GM15510 (cell line): ENCODE measurements around the gene GPX4.

Experiments
- POLR2A ChIP-seq: IDR thresholded peaks from 3 replicates; pipeline ENCODE4 v1.6.1; 2011; ENCODE audit warnings: borderline replicate concordance; ENCODE audit not compliant: insufficient read length; ENCODE audit errors: extremely low read depth

The GPX4 gene

DNA sequence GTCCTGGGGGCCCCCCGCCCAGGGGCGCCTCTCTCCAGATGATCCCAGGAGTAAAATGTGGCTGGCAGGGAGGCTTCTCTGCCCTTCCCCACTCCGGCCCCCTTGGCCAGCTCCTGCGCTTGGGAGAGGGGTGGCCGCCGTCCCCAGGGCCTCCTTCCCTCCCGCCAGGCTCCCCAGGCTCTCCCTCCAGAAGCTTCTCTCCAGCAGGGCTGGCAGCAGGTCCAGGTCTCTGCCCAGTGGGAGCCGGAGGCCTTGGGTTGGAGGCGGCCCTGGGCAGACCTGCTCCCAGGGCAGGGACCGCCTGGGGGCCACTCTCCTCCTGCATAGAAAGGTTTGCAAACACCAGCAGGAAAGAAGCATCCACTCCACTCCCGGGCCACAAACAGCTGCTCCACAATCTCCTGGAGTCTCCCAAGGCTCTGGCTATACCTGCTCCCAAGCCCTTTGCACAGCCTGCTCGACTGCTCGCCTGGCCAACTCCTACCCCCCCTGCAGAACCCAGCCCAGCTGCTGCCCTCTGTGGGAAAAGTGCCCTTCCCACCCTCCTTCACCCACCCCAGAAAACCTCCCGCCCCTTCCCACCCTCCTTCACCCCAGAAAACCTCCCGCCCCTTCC, 44.2 kb downstream of the GPX4 start:
- no peak for TF ChIP-seq POLR2A

DNA sequence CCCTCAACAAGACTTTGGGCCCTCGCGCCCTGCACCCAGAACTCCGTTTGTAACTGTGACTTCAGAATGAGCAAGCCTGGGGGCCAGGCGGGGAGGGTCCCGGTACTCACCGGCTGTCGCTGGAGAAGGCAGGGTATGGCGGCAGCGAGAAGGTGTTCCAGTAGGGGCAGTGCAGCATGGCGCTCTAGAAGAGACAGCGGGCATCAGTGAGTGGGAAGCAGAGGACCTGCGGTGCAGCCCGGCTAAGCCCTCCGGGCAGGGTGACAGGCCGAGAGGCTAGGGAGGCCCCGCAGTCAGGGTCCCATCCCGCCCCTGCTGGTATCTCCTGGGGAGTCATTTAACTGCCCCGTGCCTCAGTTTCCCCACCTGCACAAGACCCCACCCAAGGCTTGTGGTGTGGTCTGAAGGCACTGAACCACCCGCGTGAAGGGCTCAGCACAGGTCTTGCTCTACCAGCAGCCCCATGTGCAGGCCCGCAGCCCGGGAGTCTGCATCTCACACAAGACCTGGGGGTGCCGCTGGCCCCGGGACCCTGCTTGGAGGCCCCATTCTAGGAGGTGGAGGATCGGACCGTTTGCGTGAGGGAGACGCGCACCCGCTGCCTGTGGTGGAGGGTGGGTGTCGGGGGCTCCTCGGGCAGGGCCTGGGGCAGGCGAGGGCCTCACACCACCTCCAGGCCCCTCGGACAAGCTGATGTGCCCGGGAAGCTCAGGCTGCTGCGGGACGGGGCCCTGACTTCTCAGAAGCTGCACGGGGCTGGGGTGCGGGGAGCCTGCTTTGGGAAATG, 45.7 kb downstream of the GPX4 start:
- no peak for TF ChIP-seq POLR2A

DNA sequence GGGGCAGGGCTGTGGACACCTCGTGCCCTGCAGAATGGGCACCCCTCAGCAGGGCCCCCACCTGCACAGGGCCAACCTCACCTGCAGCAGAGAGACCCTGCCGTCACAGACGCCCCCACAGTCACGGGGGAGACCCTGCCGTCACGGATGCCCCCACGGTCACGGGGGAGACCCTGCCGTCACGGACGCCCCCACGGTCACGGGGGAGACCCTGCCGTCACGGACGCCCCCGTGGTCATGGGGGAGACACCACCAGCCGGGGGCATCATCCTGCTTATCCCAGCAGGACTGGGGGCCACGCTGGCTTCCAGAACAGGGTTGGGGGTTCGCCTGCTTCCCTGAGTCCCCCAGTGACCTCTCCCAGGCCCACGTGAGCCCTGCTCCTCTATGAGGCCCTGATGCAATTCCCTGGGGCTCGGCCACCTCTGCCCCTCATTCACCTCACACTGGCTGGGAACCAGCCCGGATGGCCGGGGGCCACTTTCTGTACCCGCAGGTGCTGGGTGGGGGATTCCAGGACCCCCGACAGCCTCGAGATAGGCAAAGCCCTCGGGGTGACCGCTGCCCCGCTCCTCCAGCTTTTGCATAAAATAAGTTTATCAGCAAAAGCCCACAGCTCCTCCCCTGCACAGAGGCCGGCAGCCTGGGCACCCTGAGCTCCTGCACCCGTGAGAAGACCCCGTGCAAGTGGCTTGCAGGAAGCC, 46.7 kb downstream of the GPX4 start:
- no peak for TF ChIP-seq POLR2A

DNA sequence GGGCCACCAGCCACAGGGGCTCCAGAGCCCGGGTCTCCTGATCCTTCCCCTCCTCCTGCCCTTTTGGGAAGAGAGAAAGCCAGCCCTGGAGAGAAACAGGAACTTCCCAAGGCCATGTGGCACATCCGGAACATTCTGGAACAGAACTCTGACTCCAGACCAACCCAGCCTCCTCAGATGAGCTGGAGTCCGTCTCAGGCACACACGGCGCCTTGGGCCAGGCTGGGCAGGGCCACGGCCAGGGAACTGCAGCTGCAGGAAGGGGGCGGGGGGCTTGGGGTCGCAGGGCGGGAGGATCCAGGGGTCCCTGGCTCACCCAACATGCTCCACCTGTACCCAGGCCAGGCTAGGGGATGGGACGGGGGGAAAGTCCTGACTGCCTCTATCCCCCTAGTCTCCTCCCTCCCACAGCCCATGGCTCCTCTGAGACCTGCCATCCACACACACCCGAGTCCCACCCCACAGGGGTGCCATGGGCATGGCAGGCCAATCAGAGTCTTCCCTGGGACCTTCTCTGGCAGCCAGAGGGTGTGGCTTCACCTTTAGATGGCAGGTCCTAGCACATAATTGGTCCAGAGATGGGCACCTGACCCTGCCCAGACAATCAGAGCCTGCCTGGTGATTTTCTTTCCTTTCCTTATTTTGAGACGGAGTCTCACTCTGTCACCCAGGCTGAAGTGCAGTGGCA, 47.4 kb downstream of the GPX4 start:
- no peak for TF ChIP-seq POLR2A

DNA sequence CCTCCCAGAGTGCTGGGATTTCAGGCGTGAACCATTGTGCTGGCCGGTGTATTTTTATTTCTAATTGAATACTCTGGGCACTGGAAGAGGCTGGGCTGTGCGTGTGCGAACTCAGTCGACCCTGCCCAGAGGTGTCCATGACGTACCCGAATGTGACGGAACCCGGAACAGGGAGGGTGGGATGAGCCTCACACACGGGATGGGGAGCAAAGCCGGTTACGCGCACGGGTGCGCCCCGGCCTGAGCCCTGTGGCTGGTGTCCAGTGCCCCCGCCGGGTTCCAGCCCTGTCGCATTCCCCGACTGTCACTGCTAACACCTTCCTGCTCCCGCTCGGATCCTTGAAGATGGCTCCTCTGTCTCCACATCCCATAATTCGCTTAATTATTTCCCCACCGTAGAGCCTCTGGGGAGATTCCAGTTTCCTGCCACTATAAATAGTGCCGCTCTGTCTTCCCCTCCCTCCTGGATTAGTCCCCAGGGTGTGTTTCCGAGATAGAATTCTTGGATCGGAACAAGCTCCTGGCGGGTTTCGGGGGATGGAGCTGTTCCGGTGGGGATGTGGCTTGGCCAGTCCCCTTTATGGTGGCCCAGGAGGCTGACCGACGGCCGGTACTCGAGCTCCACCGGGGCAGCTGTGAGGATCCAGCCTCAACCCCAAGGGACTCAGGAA, 48.3 kb downstream of the GPX4 start:
- no peak for TF ChIP-seq POLR2A

DNA sequence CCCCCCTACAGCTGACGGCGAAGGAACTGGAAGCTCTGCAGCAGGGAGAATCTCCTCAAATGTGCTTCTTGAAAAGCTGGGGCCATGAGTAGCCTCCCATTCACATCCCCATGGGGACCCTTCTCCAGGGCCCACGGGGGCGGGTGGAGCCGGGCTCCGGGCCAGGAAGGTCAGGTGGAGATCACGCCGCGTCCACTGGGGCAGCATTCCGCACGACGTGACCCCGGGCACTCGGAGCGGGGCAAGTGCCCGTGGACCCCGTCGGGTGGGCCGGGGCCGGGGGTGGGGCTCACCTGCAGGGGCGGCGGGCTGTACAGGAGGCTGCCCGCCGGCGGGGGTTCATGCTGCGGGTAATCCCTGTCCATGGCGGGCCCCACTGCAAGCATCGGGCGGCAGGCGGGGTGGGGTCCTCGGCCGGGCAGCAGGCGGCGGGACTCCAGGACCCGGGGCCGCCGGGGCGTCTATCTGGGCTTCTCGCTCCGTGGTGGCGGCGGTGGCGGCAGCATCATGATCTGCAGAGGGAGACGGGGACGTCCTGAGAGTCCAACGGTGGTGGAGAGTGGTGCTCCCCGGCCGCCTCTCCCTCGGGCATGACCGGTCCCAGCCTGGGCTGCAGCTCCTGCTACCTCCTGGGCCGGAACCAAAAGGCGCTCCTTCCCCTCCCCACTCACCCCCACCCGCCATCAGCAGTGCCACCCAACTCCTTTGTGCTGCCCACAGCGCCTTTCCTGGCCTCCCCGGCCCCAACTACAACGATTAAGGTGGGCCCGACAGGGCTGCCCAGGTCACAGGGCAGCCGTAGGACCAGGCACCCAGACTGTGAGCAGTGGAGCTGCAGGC, 50.3 kb downstream of the GPX4 start:
- TF ChIP-seq POLR2A = no peak

DNA sequence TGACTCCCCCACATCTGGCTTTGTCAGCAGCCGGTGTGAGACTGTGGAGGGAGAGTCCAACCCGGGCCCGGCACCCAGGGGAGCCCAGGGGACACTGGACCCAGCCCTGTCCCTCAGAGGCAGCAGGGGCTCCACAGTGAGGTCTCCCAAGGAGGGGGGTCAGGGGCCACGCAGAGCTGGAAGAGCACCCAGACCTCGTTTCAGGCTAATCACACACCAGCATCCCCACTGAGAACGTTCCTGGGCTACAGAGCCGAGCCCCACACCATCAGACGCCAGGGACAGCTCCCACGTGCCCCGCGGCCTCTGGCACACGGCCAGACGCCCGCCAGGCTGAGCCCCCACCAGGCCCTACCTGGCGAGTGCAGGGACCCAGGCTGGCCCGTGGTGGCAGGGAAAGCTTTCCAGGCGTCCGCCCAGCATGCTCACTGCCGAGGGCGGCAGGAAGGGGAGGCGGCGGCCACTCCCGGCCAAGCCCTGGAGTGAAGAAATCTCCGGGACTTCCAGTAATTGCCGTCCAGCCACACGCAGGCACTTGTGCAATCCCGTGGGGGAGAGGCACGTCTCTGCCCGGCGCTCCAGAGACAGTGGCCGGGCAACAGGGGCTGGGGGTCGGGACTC, 51.0 kb downstream of the GPX4 start:
- no peak for TF ChIP-seq POLR2A

DNA sequence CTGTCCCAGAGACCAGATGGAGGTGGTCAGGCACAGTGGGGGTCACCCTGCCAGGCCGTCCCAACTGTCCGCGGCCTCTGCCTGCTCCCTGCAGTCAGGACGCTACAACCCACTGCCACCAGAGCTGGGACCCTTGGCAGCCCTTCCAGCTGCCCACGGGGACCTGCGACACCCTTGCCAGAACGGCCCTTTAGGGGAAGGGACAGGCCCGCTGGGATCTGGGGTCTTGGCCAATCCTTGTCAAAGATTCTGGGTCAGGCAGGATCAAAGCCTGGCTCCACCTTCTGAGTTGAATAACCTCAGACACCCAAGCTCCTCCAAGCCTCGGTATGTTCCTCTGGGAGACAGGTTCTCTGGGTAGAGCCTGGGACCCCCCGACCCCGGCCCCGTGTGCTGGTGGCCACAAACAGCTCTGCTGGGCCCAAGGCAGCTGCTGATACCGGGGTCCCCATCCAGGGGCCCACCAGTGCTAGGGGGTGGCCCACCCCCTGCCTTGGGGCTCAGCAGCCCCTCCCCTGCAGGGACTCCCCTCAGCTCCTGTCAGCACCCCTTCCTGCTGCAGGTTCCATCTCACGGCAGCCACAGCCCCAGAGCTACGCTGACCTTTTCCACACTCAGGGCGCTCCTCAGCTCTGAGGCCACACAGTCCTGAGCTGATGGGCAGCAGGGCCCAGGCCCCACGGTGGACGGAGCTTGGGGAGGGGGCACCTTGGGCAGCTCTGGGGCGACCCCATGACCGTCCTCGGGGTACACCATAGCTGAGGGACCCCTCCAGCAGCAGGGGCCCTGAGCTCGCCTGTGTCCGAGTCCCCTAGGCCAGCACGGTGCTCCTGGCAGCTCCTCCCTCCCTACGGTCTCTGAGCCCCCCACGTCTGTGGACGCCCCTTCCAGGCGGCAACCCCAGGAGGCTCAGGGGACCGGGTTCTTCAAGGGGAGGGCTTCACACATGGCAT, 51.8 kb downstream of the GPX4 start:
- no peak for TF ChIP-seq POLR2A
